HepG2 (cell line): ENCODE data around the gene ATG2A. TPM values are rescaled to one million over a fixed set of nuclear protein-coding genes. Genes with fewer than 3 reads are reported as not detected.

Experiments
- ATAC-seq: fragments of 200-7000 bp; cut with Tn5 transposase; 3 replicates; pipeline ENCODE4 v1.9.1; 2020; ENCODE audit warnings: mild to moderate bottlenecking, moderate library complexity
- BruUV-seq: library from RNA; stranded (reverse); fragments of 400-500 nt; replicated peaks from 2 replicates; lab custom pipeline; 2021; lab: Mats Ljungman, UMichigan
- CTCF ChIA-PET: fragments of 300-600 bp; formaldehyde crosslinking; extraction: SDS; loops from one replicate; lab custom pipeline; 2021; ENCODE audit warnings: low total read pairs, inconsistent platforms, low intra/inter-chr PET ratio; lab: Yijun Ruan, JAX
- POLR2A ChIA-PET: fragments of 350-600 bp; sonication (Branson Sonifier 250); formaldehyde crosslinking; loops from one replicate; lab custom pipeline; 2020; ENCODE audit warnings: antibody characterized with exemption, inconsistent platforms; lab: Yijun Ruan, JAX
- DNase-seq: peaks from one replicate; pipeline ENCODE4 v3.0.0-alpha.2; 2015; ENCODE audit warnings: low spot score
- FAIRE-seq: peaks from 3 replicates; lab custom pipeline; 2011; peaks lifted over from hg19 to GRCh38; lab: Jason Lieb, UNC
- H2AFZ ChIP-seq: one replicate; pipeline ENCODE4 v1.6.1; 2011; ENCODE audit warnings: low read length, inconsistent platforms
- H3K27ac ChIP-seq: fragments of 300-600 bp; 3 replicates; pipeline ENCODE4 v1.8.0; 2011; ENCODE audit warnings: mixed run types, mild to moderate bottlenecking, mixed read lengths, low read length, inconsistent platforms; ENCODE audit not compliant: insufficient read depth; ENCODE audit errors: extremely low read length
- H3K27me3 ChIP-seq, 2 experiments: fragments of 200-600 bp in 1 of 2; 2 replicates in 1 of 2; 3 replicates in 1 of 2; pipeline versions ENCODE4 v1.6.0 to v1.8.0; 2011; ENCODE audit warnings: low read length in 2 of 2, mild to moderate bottlenecking in 2 of 2, moderate library complexity in 2 of 2, inconsistent platforms in 1 of 2; ENCODE audit not compliant: insufficient read depth in 2 of 2, control insufficient read depth in 1 of 2
- H3K36me3 ChIP-seq, 2 experiments: fragments of 200-600 bp in 1 of 2; replicated peaks in 1 of 2; 2 replicates in 1 of 2; 3 replicates in 1 of 2; pipeline versions ENCODE4 v1.5.1 to v1.8.0; 2011; ENCODE audit warnings: low read length in 2 of 2, inconsistent platforms in 1 of 2; ENCODE audit not compliant: insufficient read depth in 2 of 2, control insufficient read depth in 1 of 2
- H3K4me1 ChIP-seq: 2 replicates; pipeline ENCODE4 v1.5.1; 2012; ENCODE audit warnings: low read length, inconsistent platforms; ENCODE audit not compliant: insufficient read depth
- H3K4me2 ChIP-seq: 2 replicates; pipeline ENCODE4 v1.6.0; 2011; ENCODE audit warnings: low read depth, low read length, inconsistent platforms
- H3K4me3 ChIP-seq, 3 experiments: fragments of 200-600 bp in 1 of 3; sonication (generic), shearing (Covaris generic) in 1 of 3; replicated peaks in 1 of 3; 2 replicates each; pipeline ENCODE4 v1.5.1; 2011 to 2016; ENCODE audit warnings: low read length in 3 of 3, inconsistent platforms in 2 of 3, low read depth in 2 of 3, mild to moderate bottlenecking in 2 of 3, control low read depth in 1 of 3, mixed read lengths in 1 of 3; ENCODE audit not compliant: insufficient read depth in 1 of 3
- H3K79me2 ChIP-seq: one replicate; pipeline ENCODE4 v1.6.1; 2011; ENCODE audit warnings: low read length, inconsistent platforms; ENCODE audit not compliant: insufficient read depth
- H3K9ac ChIP-seq: 2 replicates; pipeline ENCODE4 v1.6.0; 2011; ENCODE audit warnings: mild to moderate bottlenecking, low read depth, low read length, inconsistent platforms; ENCODE audit not compliant: insufficient read depth
- H3K9me3 ChIP-seq: 2 replicates; pipeline ENCODE4 v1.5.1; 2012; ENCODE audit warnings: mild to moderate bottlenecking, low read length
- H4K20me1 ChIP-seq: 2 replicates; pipeline ENCODE4 v1.6.0; 2011; ENCODE audit warnings: inconsistent platforms, mild to moderate bottlenecking, low read length, moderate library complexity; ENCODE audit not compliant: insufficient read depth
- AKNA ChIP-seq: sonication (generic); formaldehyde crosslinking; IDR thresholded peaks from 2 replicates; pipeline ENCODE4 v1.4.0; 2020; ENCODE audit warnings: missing genetic modification reagents, borderline replicate concordance
- CHCHD3 ChIP-seq: sonication (generic); formaldehyde crosslinking; IDR thresholded peaks from 2 replicates; pipeline ENCODE4 v1.8.0; 2022; ENCODE audit warnings: mild to moderate bottlenecking, missing genetic modification reagents, moderate library complexity
- SOX6 ChIP-seq, 2 experiments: fragments of 450-650 bp in 1 of 2; sonication (generic) in 1 of 2; formaldehyde crosslinking in 1 of 2; IDR thresholded peaks; 2 replicates each; pipeline versions ENCODE4 v1.4.0 to v1.6.1; 2017 to 2020; ENCODE audit warnings: antibody characterized with exemption in 1 of 2, mild to moderate bottlenecking in 1 of 2, missing genetic modification reagents in 1 of 2
- ZEB1 ChIP-seq: IDR thresholded peaks from 2 replicates; pipeline ENCODE4 v1.6.1; 2012; ENCODE audit warnings: mild to moderate bottlenecking, low read depth, inconsistent platforms; ENCODE audit not compliant: insufficient replicate concordance
- ZMYM4 ChIP-seq: sonication (generic); formaldehyde crosslinking; IDR thresholded peaks from 2 replicates; pipeline ENCODE4 v1.8.1; 2023; ENCODE audit warnings: mild to moderate bottlenecking, missing genetic modification reagents
- ZNF414 ChIP-seq: sonication (generic); formaldehyde crosslinking; IDR thresholded peaks from 2 replicates; pipeline ENCODE4 v1.5.0; 2020; ENCODE audit warnings: missing genetic modification reagents
- WGBS: methylation state at CpG from one replicate; pipeline ENCODE4 v1.1.6; 2017; ENCODE audit warnings: low lambda C conversion rate; 5-methylcytosine and 5-hydroxymethylcytosine counted together
- in situ Hi-C: cut with HindIII; loops from 2 replicates; pipeline ENCODE4 v1.10.0; 2017; ENCODE audit warnings: low pct_unique_long_range_greater_than_20kb; ENCODE audit not compliant: extremely low pct_ligation_motif_present
- intact Hi-C: fragments of 100-400 bp; cut with micrococcal nuclease; formaldehyde crosslinking; loops from one replicate; pipeline ENCODE4 v1.10.0; 2022; ENCODE audit not compliant: unreplicated experiment
- polyA plus RNA-seq, 8 experiments: library from polyadenylated mRNA; depleted of rRNA in 3 of 8; stranded (reverse) in 7 of 8; unstranded in 1 of 8; fragments of >200 nt; fragmentation: Illumina TruSeq in 4 of 8; extraction: Trizol in 4 of 8; gene quantifications; 2 replicates each; pipeline versions ENCODE4 v1.2.1 to v1.2.3, GENCODE V29; 2011 to 2016; ENCODE audit warnings: low read depth in 4 of 8, missing spikeins in 1 of 8, mixed read lengths in 1 of 8; ENCODE audit not compliant: insufficient read depth in 1 of 8
- total RNA-seq, 5 experiments: library from RNA; depleted of rRNA; stranded (reverse); fragments of >200 nt; fragmentation: Illumina TruSeq; extraction: Trizol; gene quantifications; 2 replicates each; pipeline ENCODE4 v1.2.3, GENCODE V29; 2016; ENCODE audit warnings: low read depth in 1 of 5

ATG2A gene
- total and polyA plus RNA-seq, 2 of the 13 experiments (the other 11 are each of a cell fraction or from before 2014, with no cell fraction given), result 6.7 to 8.0 TPM

- intact Hi-C loops, result no loop called here
- no peak for FAIRE-seq
- Histone ChIP-seq H3K4me3 (no peak overlapping the region), H3K79me2 (peaks cover 15% of the 10 kb centered on the region), H2AFZ (no peak overlapping the region)
- BruUV-seq, result no TSS peak
- 93% methylated on average over 6 of the region's 18 CpGs for WGBS
- CTCF ChIA-PET, result no interaction called here
- no peak for ATAC-seq
- no peak for DNase-seq
- TF ChIP-seq ZEB1, result no peak
- no peak for TF ChIP-seq ZNF414
- TF ChIP-seq ZMYM4 (CRISPR knock-in tag), result no peak
- TF ChIP-seq SOX6 (IDR thresholded peaks at IDR 0.05), result no peak
- no peak for TF ChIP-seq SOX6 (CRISPR knock-in tag; IDR thresholded peaks at IDR 0.05)
- TF ChIP-seq, all 625 proteins: peak for 0
- H3K4me1 ChIP-seq, result peaks cover 15% of the 10 kb centered on the region
- peaks cover 5% of the 10 kb centered on the region; the same call in 1 of the 2 replicates for H4K20me1 ChIP-seq
- H3K27me3 ChIP-seq, result no peaks in the 10 kb centered on the region; a peak in 1 of 5 replicates
- H3K36me3 ChIP-seq, result peaks cover 36 to 45% of the 10 kb centered on the region in 2 experiments; a peak in 4 of 5 replicates
- in situ Hi-C loops, result no loop called here
- H3K9ac ChIP-seq, result no peak overlapping the region
- POLR2A ChIA-PET, result no interaction called here
- no peak overlapping the region for H3K4me2 ChIP-seq
- H3K9me3 ChIP-seq, result no peaks in the 10 kb centered on the region
- H3K27ac ChIP-seq, result no peak overlapping the region
Observed at GRCh38 chr11:64913171-64913727, 3.8 kb downstream of the ATG2A start.

- TF ChIP-seq AKNA (CRISPR knock-in tag), result no peak
- TF ChIP-seq CHCHD3 (CRISPR knock-in tag), result no peak
- 80% methylated on average over 1 of the region's 9 CpGs for WGBS
- H3K27me3 ChIP-seq, result no peaks in the 10 kb centered on the region
- intact Hi-C loops (no loop called here), in situ Hi-C loops (no loop called here)
- no peak for ATAC-seq
- H3K4me1 ChIP-seq, result peaks cover 12% of the 10 kb centered on the region
- BruUV-seq, result no TSS peak
- H3K79me2 ChIP-seq, result peaks cover 15% of the 10 kb centered on the region
- H3K9me3 ChIP-seq, result no peaks in the 10 kb centered on the region
- no peak for DNase-seq
- no peak overlapping the region for H3K9ac ChIP-seq
- peaks cover 40 to 57% of the 10 kb centered on the region in 2 experiments; a peak in 4 of 5 replicates for H3K36me3 ChIP-seq
- H3K4me2 ChIP-seq, result no peak overlapping the region
- ChIA-PET CTCF (no interaction called here), POLR2A (no interaction called here)
- no peak overlapping the region for H2AFZ ChIP-seq
- no peak for FAIRE-seq
- H4K20me1 ChIP-seq, result peaks cover 5% of the 10 kb centered on the region; the same call in 1 of the 2 replicates
- no peak overlapping the region for H3K4me3 ChIP-seq
- H3K27ac ChIP-seq, result no peak overlapping the region
Observed at GRCh38 chr11:64911689-64912088, 5.3 kb downstream of the ATG2A start.
